Naive thymus-derived CD8-positive, alpha-beta T cell (primary cell): ENCODE measurements around the gene SEMA6B. TPM values are rescaled to one million over a fixed set of nuclear protein-coding genes. Genes with fewer than 3 reads are reported as not detected.
"Not testable (repeated sequence)": the region's sequence is repeated elsewhere in the genome, so short reads cannot be mapped to it uniquely, and the experiment has no call there.

Experiments used
- ATAC-seq, 2 donors: fragments of 150-1000 bp; cut with Tn5 transposase in 1 of 2; sonication (Bioruptor Pico), chemical (Tn5 transposase) in 1 of 2; 1 replicate in 1 of 2; 2 replicates in 1 of 2; pipeline ENCODE4 v1.10.0; 2021; ENCODE audit warnings: mild to moderate bottlenecking in 2 of 2, moderate library complexity in 2 of 2
- POLR2A ChIA-PET: fragments of 350-600 bp; sonication (Branson Sonifier 250); formaldehyde crosslinking; loops from one replicate; lab custom pipeline; 2021; ENCODE audit warnings: antibody characterized with exemption; lab: Charles Lee
- DNase-seq, 10 donors: peaks; one replicate each; pipeline versions ENCODE4 v3.0.0 to v3.0.0-alpha.2; 2020 to 2022
- H3K27ac Mint-ChIP-seq, 10 donors: one replicate each; pipeline ENCODE4 v1.8.0; 2020 to 2022; ENCODE audit warnings: mild to moderate bottlenecking in 10 of 10, mixed read lengths in 10 of 10, moderate library complexity in 4 of 10, inconsistent platforms in 1 of 10
- H3K27me3 Mint-ChIP-seq, 5 donors: one replicate each; pipeline ENCODE4 v1.8.0; 2021 to 2022; ENCODE audit warnings: mixed read lengths in 5 of 5
- H3K36me3 Mint-ChIP-seq, 3 donors: one replicate each; pipeline ENCODE4 v1.8.0; 2020 to 2022; ENCODE audit warnings: mixed read lengths in 3 of 3, mild to moderate bottlenecking in 2 of 3, inconsistent platforms in 1 of 3
- H3K4me1 Mint-ChIP-seq, 4 donors: one replicate each; pipeline ENCODE4 v1.8.0; 2021 to 2022; ENCODE audit warnings: mixed read lengths in 4 of 4
- H3K4me3 Mint-ChIP-seq, 10 donors: one replicate each; pipeline ENCODE4 v1.8.0; 2020 to 2022; ENCODE audit warnings: mild to moderate bottlenecking in 10 of 10, mixed read lengths in 10 of 10, moderate library complexity in 6 of 10, inconsistent platforms in 1 of 10
- H3K9me3 Mint-ChIP-seq, 9 donors: one replicate each; pipeline ENCODE4 v1.8.0; 2020 to 2022; ENCODE audit warnings: mixed read lengths in 9 of 9, mild to moderate bottlenecking in 3 of 9, inconsistent platforms in 1 of 9, moderate library complexity in 1 of 9
- polyA plus RNA-seq, 3 donors: library from polyadenylated mRNA; unstranded; fragments of 300-500 nt; fragmentation: Illumina TruSeq; gene quantifications; one replicate each; pipeline ENCODE4 v1.2.3, GENCODE V29; 2021
- total RNA-seq, 8 experiments: library from RNA in 2 of 8; stranded (reverse) in 2 of 8; gene quantifications; one replicate each; pipeline ENCODE4 v1.2.3 and lab custom pipeline; 2021 to 2026

The SEMA6B gene
- total and polyA plus RNA-seq, 5 experiments from 2014 or later, result 0.60 to 0.68 TPM; not detected in 3

DNA sequence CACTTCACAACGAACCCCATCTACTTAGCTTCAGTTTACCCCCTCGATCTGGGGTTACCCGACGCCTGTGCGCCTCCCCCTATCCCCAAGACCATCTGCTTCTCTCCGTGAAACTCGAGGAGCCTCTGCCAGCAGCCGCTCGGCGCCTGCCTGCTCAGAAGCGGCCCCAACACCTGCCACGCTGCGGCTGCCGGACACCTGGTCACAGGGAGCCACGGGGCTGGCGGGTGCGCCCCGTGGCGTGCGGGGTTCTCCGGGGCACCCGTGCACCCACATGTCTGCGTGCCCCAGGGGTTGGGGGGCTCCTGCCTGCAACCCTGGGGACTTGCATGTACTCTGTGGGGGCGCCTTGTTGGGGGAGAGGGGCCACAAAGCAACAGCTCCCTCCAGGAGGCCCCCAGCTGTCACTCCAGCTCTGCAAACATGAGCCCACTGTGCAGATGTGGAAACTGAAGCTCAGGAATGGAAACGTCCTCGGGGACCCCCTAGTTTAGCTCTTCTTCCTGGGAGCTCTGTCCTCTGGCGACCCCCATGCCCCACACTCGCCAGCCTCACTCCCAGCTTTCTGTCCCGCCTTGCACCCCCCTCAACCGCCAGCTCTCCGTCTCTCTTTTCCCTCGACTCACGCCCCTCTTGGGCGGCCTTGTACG, 7.0 kb upstream of the SEMA6B start:
- peak overlapping the region in 1 of 10 donors; percentile 48 for H3K27ac Mint-ChIP-seq
- ATAC-seq, result no peak
- peaks cover 0 to 5% (median 0%) of the 10 kb centered on the region in 4 donors for H3K4me1 Mint-ChIP-seq
- peaks cover 0 to 19% (median 6%) of the 10 kb centered on the region in 5 donors for H3K27me3 Mint-ChIP-seq
- no peaks in the 10 kb centered on the region for H3K36me3 Mint-ChIP-seq
- no peaks in the 10 kb centered on the region for H3K9me3 Mint-ChIP-seq
- no peak for DNase-seq
- no peak overlapping the region for H3K4me3 Mint-ChIP-seq
- POLR2A ChIA-PET, result interaction anchor here (0.8 kb wide), 1 partner anchor 70 kb away, joined by 3 read pairs; no protein-coding TSS in a partner anchor

DNA sequence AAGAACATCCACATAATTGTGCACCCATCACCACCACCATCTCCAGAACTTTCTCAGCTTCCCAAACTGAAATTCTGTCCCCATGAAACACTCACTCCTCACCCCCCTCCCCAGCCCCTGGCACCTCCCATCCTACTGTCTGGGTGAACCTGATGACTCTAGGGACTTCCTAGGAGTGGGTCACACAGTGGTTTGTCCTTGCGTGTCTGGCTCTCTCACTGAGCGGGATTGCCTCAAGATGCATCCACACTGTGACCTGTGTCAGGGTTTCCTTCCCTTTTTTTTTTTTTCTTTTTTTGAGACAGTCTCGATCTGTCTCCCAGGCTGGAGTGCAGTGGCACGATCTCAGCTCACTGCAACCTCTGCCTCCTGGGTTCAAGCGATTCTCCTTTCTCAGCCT, 4.1 kb upstream of the SEMA6B start:
- DNase-seq, ATAC-seq, H3K27ac Mint-ChIP-seq, POLR2A ChIA-PET, H3K4me1 Mint-ChIP-seq, H3K4me3 Mint-ChIP-seq, H3K36me3 Mint-ChIP-seq, H3K9me3 Mint-ChIP-seq: not testable (repeated sequence)
- H3K27me3 Mint-ChIP-seq, result peaks cover 0 to 19% (median 6%) of the 10 kb centered on the region in 5 donors

DNA sequence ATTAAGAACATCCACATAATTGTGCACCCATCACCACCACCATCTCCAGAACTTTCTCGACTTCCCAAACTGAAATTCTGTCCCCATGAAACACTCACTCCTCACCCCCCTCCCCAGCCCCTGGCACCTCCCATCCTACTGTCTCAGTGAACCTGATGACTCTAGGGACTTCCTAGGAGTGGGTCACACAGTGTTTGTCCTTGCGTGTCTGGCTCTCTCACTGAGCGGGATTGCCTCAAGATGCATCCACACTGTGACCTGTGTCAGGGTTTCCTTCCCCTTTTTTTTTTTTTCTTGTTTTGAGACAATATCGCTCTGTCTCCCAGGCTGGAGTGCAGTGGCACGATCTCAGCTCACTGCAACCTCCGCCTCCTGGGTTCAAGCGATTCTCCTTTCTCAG, 2.6 kb upstream of the SEMA6B start:
- H3K36me3 Mint-ChIP-seq, H3K4me3 Mint-ChIP-seq, H3K27me3 Mint-ChIP-seq, POLR2A ChIA-PET, DNase-seq, H3K9me3 Mint-ChIP-seq, H3K27ac Mint-ChIP-seq, H3K4me1 Mint-ChIP-seq, ATAC-seq: not testable (repeated sequence)

DNA sequence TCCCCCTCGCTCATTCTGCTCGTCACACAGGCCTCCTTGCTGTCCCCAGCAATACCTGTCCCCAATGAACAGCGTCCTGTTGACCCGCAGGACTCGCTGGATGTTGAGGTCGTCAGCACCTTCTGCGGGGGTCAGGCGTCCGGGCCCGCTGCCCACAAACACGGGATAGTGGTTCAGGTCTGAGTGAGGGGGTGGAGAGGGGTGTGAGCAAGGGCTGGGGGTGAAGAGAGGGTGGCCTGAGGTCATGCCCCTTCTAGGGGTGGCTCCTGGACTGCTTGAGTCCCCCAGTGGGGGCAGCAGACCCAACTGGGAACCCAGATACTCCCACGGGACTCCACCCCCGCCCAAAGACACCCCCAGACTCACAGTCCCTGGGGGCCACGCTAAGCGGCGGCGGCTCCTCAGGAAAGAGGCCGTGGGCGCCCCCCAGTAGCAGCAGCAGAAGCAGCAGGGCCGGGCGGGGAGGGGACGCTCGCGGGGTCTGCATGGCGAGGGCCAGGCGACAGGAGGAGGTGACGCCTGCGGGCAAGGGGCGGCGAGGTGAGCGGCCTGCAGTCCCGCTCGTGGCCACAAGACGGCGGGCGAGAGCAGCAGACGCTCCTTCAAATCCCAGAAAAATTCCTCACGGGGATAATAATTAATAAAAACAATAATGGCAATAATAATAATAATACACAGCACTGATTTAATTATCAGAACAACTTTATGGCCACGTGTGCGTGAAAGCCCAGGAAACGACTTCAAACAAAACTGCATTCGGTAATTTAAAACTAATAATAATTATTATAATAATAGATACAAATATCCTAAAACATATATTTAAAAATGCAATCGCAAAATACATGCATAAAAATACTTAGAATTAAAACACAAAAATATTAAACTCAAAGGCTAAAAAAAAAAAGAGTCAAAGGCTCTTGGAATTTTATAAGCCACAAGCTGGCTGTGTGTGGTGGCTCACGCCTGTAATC, 1.2 kb downstream of the SEMA6B start:
- Mint-ChIP-seq H3K9me3 (no peaks in the 10 kb centered on the region), H3K36me3 (no peaks in the 10 kb centered on the region), H3K4me1 (peaks cover 0 to 6% (median 2%) of the 10 kb centered on the region in 4 donors), H3K4me3 (no peak overlapping the region), H3K27ac (no peak overlapping the region), H3K27me3 (peaks cover 0 to 9% (median 3%) of the 10 kb centered on the region in 5 donors)
- POLR2A ChIA-PET, result no interaction called here
- ATAC-seq, result no peak
- DNase-seq, result peak in 5 of 10 donors; percentile 22 to 39 (median 32)

DNA sequence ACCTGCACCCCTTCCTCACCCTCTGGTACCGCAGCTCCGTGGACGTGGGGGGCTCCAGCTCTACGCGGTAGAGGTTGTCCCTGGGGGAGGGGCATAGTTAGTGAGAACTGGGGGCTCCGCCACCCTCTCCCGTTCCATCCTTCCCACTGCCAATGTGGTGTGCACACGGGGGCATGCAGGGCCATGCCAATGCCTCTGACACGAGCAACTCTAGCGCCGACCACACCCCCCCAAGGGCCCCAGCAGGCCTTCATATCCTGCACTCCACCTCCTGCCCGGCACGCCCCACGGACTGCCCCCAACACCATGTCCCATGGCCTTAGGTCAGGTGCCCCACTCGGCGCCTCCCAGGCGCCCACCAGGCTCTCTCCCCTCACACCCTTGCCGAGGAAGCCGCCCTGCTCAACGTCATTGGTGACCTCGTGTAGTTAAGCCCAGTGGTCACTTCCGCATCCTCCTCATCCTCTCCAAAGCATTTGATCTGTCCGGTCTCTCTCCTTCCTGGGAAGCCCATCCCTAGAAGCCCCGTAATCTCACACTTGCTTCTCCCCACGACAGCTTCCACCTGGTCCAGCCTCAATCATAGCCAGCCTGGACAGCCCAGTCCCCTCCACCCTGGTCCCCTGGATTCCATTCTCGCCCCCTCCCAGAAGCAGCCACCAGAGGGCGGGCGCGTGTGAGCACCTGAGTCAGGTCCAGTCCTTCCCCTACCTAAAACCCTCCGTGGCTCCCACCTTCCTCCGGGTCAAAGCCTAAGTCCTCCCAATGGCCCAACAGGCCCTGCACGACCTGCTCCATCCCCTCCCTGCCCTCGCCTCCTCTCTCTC, 2.1 kb downstream of the SEMA6B start:
- no peak for ATAC-seq
- POLR2A ChIA-PET, result no interaction called here
- Mint-ChIP-seq H3K27me3 (peaks cover 1 to 18% (median 9%) of the 10 kb centered on the region in 5 donors), H3K9me3 (no peaks in the 10 kb centered on the region), H3K4me1 (peaks cover 0 to 6% (median 2%) of the 10 kb centered on the region in 4 donors), H3K4me3 (no peak overlapping the region), H3K27ac (peak overlapping the region in 1 of 10 donors; percentile 43), H3K36me3 (no peaks in the 10 kb centered on the region)
- DNase-seq, result peak in 1 of 10 donors; percentile 18

DNA sequence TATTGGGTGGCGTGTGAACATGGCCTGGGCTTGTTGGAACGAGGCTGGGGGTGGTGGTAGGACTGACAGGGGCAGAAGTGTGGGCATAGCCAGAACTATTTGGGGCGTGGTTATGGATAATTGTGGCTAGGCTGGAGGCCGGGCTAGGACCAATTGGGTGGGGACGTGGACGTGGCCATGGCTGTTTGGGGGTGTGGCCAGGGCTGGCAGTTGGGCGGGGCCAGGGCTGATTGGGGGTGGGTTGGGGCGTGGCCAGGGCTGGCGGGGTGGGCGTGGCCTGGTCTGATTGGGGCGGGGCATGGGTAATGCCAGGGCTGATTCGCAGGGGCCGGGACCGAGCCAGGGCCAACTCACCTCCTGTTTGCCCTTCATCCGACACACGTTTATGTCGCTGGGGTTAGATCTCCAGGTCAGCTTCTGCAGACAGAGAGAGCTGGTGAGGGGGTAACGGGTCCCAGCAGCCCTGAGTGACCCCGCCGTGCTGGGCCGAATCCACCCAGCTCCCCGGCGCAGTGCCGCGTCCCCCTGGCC, 2.8 kb downstream of the SEMA6B start:
- Mint-ChIP-seq H3K27ac (no peak overlapping the region), H3K9me3 (peaks cover 0 to 3% (median 0%) of the 10 kb centered on the region in 9 donors), H3K27me3 (peaks cover 5 to 25% (median 14%) of the 10 kb centered on the region in 5 donors), H3K36me3 (no peaks in the 10 kb centered on the region), H3K4me3 (no peak overlapping the region), H3K4me1 (peaks cover 0 to 4% (median 2%) of the 10 kb centered on the region in 4 donors)
- POLR2A ChIA-PET, result no interaction called here
- DNase-seq (peak in 1 of 10 donors; percentile 12), ATAC-seq (no peak)

DNA sequence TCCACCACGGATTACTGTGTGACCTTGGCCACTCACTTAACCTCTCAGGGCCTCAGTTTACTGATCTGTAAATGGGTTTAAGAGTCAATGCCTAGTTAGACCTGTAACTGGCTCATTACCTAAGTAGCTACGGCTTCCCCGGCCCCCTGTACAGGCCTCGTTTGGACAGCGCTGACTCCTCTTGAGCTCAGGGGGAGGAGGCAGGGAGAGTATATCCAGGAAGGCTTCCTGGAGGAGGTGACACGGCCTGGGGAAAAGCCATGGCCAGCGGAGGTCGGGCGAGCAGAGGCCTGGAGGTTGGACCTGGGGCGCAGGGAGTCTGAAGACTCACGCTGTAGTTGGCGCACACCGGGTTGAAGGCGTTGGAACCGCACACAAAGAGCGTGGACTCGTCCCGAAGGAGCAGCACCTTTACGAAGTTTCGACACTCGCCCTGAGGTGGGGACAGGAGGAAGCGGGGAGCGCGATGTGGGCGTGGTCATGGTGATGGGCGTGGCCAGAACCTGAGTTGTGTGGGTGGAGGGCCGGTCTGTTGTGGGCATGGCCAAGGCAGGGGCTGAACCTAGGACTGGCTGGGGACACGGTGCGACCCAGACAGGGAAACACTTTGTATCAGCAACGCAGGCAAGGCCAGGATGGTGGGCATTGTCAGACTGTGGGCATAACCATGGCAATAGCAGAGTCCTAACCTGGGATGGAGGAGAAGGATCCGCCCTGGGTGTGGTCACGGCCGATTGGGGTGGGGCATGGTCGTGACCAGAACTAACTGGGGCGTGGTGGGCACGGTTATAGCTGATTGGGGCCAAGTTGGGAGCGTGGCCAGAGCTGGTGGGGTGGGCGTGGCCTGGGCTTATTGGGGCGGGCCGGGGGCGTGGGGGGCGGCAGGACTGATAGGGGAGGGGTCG, 3.6 kb downstream of the SEMA6B start:
- Mint-ChIP-seq H3K9me3 (peaks cover 0 to 3% (median 0%) of the 10 kb centered on the region in 9 donors), H3K27me3 (peaks cover 5 to 28% (median 15%) of the 10 kb centered on the region in 5 donors), H3K4me3 (no peak overlapping the region), H3K27ac (peak overlapping the region in 1 of 10 donors; percentile 76), H3K36me3 (no peaks in the 10 kb centered on the region), H3K4me1 (peaks cover 0 to 4% (median 2%) of the 10 kb centered on the region in 4 donors)
- POLR2A ChIA-PET, result interaction anchor here (0.5 kb wide), 1 partner anchor 124 kb away, joined by 3 read pairs; no protein-coding TSS in a partner anchor
- DNase-seq (no peak), ATAC-seq (no peak)

DNA sequence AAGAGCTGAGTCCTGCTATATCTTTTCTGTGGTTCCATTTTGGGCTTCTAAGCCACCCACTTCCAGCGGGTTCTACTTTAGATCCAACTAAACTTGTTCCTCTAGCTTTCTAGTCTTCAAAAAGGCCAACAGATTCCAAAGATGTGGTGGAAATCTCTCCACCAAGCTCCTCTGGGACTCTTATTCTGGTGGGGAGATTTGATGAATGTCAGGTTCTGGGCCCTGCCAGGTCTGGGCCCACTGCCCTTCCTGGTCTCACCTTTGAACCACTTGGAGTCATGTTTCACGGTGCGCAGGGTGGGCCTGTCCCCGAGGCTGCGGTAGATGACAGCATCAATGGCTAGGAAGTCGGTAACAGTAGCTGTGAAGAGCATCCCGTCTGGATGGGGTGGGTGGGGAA, 4.8 kb downstream of the SEMA6B start:
- H3K36me3 Mint-ChIP-seq, result no peaks in the 10 kb centered on the region
- ATAC-seq, result no peak
- DNase-seq, result no peak
- H3K4me1 Mint-ChIP-seq, result peaks cover 0 to 4% (median 1%) of the 10 kb centered on the region in 4 donors
- no peak overlapping the region for H3K27ac Mint-ChIP-seq
- peaks cover 5 to 28% (median 19%) of the 10 kb centered on the region in 5 donors for H3K27me3 Mint-ChIP-seq
- POLR2A ChIA-PET, result interaction anchor here (0.5 kb wide), 1 partner anchor 823 kb away, joined by 3 read pairs; no protein-coding TSS in a partner anchor
- H3K9me3 Mint-ChIP-seq, result peaks cover 0 to 3% (median 0%) of the 10 kb centered on the region in 9 donors
- no peak overlapping the region for H3K4me3 Mint-ChIP-seq

DNA sequence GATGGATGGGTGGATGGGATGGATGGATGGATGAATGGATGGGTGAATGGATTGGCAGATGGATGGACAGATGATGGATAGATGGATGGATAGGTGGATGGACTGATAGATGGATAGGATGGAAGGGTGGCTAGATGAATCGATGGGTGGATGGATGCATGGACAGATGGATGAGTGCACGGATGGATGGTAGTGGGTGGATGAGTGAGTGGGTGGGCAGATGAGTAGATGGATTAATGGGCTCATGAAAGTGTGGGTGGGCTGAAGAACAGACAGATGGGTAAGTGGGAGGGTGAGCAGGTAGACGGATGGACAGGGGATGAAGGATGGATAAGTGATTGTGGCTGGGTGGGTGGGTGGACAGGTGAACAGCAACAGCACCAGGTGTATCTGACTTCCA, 5.7 kb downstream of the SEMA6B start:
- POLR2A ChIA-PET, result no interaction called here
- peaks cover 5 to 28% (median 19%) of the 10 kb centered on the region in 5 donors for H3K27me3 Mint-ChIP-seq
- H3K36me3 Mint-ChIP-seq, result no peaks in the 10 kb centered on the region
- H3K9me3 Mint-ChIP-seq, result peaks cover 0 to 3% (median 0%) of the 10 kb centered on the region in 9 donors
- peaks cover 0 to 5% (median under 1%) of the 10 kb centered on the region in 4 donors for H3K4me1 Mint-ChIP-seq
- H3K4me3 Mint-ChIP-seq, result no peak overlapping the region
- DNase-seq (no peak), ATAC-seq (no peak)
- no peak overlapping the region for H3K27ac Mint-ChIP-seq

DNA sequence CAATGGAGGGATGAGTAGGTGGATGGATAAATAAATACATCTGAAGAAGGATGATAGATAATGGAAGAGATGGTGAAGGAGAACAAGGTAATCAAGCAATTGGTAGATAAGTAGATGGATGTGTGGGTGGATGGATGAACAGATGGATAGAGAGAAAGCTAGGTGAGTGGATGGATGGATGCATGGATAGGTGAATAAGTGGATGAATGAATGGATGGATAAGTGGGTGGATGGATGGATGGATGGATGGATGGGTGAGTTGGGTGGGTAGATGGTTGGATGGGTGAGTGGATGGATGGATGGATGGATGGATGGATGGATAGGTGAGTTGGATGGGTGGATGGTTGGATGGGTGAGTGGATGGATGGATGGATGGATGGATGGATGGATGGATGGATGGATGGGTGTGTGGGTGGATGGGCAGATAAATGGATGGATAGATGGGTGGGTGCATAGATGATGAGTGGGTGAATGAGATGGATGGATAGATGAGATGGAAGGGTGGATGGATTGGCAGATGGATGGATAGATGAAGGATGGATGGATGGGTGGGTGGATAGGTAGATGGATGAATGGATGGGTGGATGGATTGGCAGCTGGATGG, 6.3 kb downstream of the SEMA6B start:
- POLR2A ChIA-PET, result no interaction called here
- DNase-seq (no peak), ATAC-seq (no peak)
- peaks cover 0 to 3% (median 0%) of the 10 kb centered on the region in 9 donors for H3K9me3 Mint-ChIP-seq
- peaks cover 5 to 28% (median 19%) of the 10 kb centered on the region in 5 donors for H3K27me3 Mint-ChIP-seq
- H3K4me3 Mint-ChIP-seq, result no peak overlapping the region
- no peak overlapping the region for H3K27ac Mint-ChIP-seq
- H3K36me3 Mint-ChIP-seq, result no peaks in the 10 kb centered on the region
- H3K4me1 Mint-ChIP-seq, result peaks cover 0 to 5% (median 0%) of the 10 kb centered on the region in 4 donors

DNA sequence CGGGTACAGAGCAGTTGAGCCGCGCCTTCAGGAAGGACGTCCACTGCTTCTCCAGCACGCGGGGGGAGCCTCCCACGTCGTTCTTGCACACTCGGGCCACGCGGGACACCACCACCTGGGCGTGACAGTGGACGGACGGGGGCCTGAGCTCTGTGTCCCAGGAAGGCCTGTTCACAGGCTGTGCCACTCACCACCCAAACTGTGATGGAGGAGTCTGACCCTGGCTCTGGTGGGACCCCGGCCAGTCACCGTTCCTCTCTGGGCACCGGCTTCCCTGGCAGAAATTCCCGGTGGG, 7.0 kb downstream of the SEMA6B start:
- ATAC-seq (no peak), DNase-seq (no peak)
- Mint-ChIP-seq H3K9me3 (peaks cover 0 to 3% (median 0%) of the 10 kb centered on the region in 9 donors), H3K27ac (no peak overlapping the region), H3K4me3 (no peak overlapping the region), H3K36me3 (no peaks in the 10 kb centered on the region), H3K4me1 (peaks cover 0 to 3% (median 0%) of the 10 kb centered on the region in 4 donors), H3K27me3 (peaks cover 5 to 28% (median 19%) of the 10 kb centered on the region in 5 donors)
- POLR2A ChIA-PET, result no interaction called here
